AG09319 (cell line): ENCODE data around the gene AGBL1.
"Not testable (repeated sequence)": the region's sequence is repeated elsewhere in the genome, so short reads cannot be mapped to it uniquely, and the experiment has no call there.

ENCODE experiments used
- DNase-seq: peaks from one replicate; pipeline ENCODE4 v3.0.0-alpha.2; 2010; ENCODE audit warnings: low read depth; ENCODE audit errors: extremely low read depth
- TF ChIP-seq, protein P1 (sequence below): IDR thresholded peaks from 2 replicates; pipeline ENCODE4 v1.5.1; 2011; ENCODE audit warnings: low read depth, mild to moderate bottlenecking, inconsistent platforms, low read length, moderate library complexity

Gene AGBL1

GRCh38 chr15:86505951-86506350, 426.3 kb downstream of the AGBL1 start:
- TF ChIP-seq, protein P1, sequence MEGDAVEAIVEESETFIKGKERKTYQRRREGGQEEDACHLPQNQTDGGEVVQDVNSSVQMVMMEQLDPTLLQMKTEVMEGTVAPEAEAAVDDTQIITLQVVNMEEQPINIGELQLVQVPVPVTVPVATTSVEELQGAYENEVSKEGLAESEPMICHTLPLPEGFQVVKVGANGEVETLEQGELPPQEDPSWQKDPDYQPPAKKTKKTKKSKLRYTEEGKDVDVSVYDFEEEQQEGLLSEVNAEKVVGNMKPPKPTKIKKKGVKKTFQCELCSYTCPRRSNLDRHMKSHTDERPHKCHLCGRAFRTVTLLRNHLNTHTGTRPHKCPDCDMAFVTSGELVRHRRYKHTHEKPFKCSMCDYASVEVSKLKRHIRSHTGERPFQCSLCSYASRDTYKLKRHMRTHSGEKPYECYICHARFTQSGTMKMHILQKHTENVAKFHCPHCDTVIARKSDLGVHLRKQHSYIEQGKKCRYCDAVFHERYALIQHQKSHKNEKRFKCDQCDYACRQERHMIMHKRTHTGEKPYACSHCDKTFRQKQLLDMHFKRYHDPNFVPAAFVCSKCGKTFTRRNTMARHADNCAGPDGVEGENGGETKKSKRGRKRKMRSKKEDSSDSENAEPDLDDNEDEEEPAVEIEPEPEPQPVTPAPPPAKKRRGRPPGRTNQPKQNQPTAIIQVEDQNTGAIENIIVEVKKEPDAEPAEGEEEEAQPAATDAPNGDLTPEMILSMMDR, result no peak
- no peak for DNase-seq

- no peak for DNase-seq
- TF ChIP-seq, protein P1, result no peak
These were observed 426.7 kb downstream of the AGBL1 start for GRCh38 chr15:86506401-86506800.

DNA sequence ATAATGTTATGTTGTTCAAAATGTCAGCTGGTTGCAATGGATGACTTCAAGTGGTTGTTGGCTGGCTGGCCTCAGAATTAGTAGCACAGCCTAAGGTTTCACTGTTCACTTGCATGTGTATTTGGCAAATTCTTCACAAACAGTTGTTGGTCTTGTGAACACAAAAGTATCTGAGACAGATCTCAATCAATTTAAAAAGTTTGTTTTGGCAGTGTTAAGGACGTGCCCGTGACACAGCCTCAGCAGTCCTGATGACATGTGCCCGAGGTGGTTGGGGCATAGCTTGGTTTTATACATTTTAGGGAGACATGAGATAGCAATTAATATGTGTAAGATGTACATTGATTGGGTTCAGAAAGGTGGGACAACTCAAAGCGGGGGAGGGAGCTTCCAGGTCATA, 436.0 kb downstream of the AGBL1 start:
- DNase-seq, result no peak

DNA sequence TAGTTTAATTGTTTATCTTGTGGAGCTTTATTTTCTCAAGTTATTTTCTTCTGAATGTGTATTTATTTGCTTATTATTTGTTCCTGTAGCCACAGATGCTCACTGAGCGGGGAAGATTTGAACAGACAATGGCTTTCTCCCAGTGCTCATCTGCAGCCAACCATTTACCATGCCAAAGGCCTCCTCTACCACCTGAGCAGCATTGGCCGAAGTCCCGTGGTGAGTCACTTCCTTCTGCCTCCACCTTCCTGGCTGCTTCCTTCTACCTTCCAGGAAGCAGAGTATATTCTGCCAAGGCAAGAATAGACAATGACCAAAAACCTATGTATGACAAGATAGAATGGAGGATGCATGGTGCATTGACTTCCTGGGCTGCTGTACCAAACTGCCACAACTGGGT, 443.1 kb downstream of the AGBL1 start:
- no peak for DNase-seq
- TF ChIP-seq, protein P1, result no peak

More for the DNA sequence above, 436.0 kb downstream of the AGBL1 start:
- TF ChIP-seq, protein P1, result no peak

- no peak for DNase-seq
- TF ChIP-seq, protein P1, result no peak
These were observed 447.4 kb downstream of the AGBL1 start for GRCh38 chr15:86526938-86527690.

DNA sequence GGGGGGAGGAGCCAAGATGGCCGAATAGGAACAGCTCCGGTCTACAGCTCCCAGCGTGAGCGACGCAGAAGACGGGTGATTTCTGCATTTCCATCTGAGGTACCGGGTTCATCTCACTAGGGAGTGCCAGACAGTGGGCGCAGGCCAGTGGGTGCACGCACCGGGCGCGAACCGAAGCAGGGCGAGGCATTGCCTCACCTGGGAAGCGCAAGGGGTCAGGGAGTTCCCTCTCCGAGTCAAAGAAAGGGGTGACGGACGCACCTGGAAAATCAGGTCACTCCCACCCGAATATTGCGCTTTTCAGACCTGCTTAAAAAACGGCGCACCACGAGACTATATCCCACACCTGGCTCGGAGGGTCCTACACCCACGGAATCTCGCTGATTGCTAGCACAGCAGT, 448.4 kb downstream of the AGBL1 start:
- not testable (repeated sequence) for DNase-seq

DNA sequence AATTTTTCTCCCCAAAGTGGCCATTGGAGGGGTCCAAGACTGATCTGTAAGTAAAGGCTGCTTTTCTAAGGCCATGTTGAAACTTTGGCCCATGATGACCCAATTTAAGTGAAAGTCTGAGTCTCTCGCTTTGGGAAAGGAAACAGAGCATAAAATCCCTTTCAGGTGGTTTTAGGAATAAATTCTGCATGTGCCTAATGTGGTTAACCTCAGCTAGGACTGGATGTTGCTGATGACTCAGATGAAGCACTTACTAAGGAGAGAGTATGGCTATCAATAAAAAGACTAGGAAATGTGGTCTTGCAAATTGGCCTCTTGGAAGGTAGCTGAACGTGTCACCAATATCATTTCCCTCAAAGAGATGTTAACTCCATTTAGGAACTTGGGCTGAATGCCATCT, 458.5 kb downstream of the AGBL1 start:
- DNase-seq, result no peak
- TF ChIP-seq, protein P1, result no peak
